NT2/D1 (cell line): ENCODE results near the gene TRMT61A.

Experiments
- SUZ12 ChIP-seq: IDR thresholded peaks from 2 replicates; pipeline ENCODE4 v1.6.1; 2011; ENCODE audit not compliant: insufficient read length, insufficient read depth; ENCODE audit errors: extremely low read depth
- YY1 ChIP-seq: IDR thresholded peaks from 2 replicates; pipeline ENCODE4 v1.6.1; 2011; ENCODE audit not compliant: insufficient read length, insufficient read depth
- ZNF274 ChIP-seq: IDR thresholded peaks from 2 replicates; pipeline ENCODE4 v1.6.1; 2011; ENCODE audit warnings: mild to moderate bottlenecking, low read depth, low read length

DNA sequence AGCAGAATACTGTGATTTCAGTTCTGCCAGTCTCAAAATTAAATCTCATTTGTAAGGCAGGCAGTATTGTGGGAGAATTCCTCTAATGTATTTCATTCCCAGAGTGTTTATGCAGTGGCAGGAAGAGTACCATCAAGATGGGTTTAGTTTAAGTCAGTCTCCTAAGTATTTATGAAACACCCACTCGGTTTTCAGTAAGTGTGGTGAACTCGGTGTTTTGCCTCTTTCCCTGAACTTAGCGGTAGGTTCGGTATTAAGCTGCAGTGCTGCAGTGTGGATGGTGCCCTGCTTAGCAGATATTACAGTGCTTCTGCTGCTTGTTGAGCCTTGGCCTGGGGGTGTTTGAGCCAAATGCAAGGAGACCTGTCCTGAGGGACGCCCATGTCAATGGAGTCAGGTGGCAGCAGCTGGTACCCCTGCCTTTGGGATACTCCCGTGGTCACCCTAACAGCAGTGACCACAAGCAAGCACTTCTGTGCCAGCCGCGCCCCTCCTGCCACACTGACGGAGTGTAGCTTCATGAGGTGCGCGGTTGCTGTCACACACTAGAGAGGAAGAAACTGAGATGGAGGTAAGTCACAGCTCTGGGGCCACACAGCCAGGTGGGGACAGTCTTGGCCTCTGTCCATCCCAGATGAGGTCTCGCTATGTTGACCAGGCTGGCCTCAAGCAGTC is 49.5 kb downstream of the TRMT61A start:
- TF ChIP-seq ZNF274, result no peak
- TF ChIP-seq YY1, result no peak
- no peak for TF ChIP-seq SUZ12
